Loucy (cell line): ENCODE measurements around the gene ANKRD33.

ENCODE experiments used
- EZH2phosphoT487 ChIP-seq: fragments of 200-600 bp; IDR thresholded peaks from 2 replicates; pipeline ENCODE4 v1.6.1; 2018; ENCODE audit warnings: antibody characterized with exemption, mild to moderate bottlenecking, moderate library complexity, borderline replicate concordance
- TF ChIP-seq, protein P1 (sequence below): fragments of 200-600 bp; sonication (generic); conservative IDR thresholded peaks from 2 replicates; pipeline ENCODE4 v1.5.1; 2014; ENCODE audit warnings: mild to moderate bottlenecking, antibody characterized with exemption, low read length

DNA sequence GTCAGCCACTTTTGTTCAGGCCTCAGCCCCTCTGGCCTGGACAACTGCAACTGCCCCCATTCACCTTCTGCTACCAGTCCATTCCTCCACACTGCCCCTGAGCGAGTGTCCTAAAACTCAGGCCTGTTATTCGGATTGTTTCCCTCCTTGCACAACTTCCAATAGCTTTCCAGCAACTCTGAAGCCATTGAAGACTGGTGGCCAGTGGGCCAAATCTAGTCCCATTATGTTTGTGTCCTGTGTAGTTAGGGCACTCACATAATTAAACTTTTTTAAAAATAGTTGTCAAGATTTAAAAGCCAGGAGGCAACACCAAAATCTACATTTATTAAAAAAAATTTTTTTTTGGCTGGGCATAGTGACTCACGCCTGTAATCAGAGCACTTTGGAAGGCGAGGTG, 21.6 kb upstream of the ANKRD33 start:
- TF ChIP-seq, protein P1, sequence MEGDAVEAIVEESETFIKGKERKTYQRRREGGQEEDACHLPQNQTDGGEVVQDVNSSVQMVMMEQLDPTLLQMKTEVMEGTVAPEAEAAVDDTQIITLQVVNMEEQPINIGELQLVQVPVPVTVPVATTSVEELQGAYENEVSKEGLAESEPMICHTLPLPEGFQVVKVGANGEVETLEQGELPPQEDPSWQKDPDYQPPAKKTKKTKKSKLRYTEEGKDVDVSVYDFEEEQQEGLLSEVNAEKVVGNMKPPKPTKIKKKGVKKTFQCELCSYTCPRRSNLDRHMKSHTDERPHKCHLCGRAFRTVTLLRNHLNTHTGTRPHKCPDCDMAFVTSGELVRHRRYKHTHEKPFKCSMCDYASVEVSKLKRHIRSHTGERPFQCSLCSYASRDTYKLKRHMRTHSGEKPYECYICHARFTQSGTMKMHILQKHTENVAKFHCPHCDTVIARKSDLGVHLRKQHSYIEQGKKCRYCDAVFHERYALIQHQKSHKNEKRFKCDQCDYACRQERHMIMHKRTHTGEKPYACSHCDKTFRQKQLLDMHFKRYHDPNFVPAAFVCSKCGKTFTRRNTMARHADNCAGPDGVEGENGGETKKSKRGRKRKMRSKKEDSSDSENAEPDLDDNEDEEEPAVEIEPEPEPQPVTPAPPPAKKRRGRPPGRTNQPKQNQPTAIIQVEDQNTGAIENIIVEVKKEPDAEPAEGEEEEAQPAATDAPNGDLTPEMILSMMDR, result no peak
- no peak for TF ChIP-seq EZH2phosphoT487
